AML-193 (cell line): Measurements from ENCODE around the gene DGCR2.
A peak's percentile ranks its signal among the peaks of the same experiment; 100 is the strongest.
"Not testable (repeated sequence)": the region's sequence is repeated elsewhere in the genome, so short reads cannot be mapped to it uniquely, and the experiment has no call there.

Source experiments
- DNase-seq, 2 experiments: peaks; one replicate each; lab custom pipeline; 2025; lab: John Stamatoyannopoulos, UW

The DGCR2 gene, protein sequence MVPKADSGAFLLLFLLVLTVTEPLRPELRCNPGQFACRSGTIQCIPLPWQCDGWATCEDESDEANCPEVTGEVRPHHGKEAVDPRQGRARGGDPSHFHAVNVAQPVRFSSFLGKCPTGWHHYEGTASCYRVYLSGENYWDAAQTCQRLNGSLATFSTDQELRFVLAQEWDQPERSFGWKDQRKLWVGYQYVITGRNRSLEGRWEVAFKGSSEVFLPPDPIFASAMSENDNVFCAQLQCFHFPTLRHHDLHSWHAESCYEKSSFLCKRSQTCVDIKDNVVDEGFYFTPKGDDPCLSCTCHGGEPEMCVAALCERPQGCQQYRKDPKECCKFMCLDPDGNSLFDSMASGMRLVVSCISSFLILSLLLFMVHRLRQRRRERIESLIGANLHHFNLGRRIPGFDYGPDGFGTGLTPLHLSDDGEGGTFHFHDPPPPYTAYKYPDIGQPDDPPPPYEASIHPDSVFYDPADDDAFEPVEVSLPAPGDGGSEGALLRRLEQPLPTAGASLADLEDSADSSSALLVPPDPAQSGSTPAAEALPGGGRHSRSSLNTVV

GRCh38 chr22:19122143-19122751 is at the start of gene DGCR2:
DGCR2 (minus strand) TSS chr22:19122412; CDS start chr22:19122206, 206 bp downstream.
- peak; percentile 88 to 91 for DNase-seq

DNA sequence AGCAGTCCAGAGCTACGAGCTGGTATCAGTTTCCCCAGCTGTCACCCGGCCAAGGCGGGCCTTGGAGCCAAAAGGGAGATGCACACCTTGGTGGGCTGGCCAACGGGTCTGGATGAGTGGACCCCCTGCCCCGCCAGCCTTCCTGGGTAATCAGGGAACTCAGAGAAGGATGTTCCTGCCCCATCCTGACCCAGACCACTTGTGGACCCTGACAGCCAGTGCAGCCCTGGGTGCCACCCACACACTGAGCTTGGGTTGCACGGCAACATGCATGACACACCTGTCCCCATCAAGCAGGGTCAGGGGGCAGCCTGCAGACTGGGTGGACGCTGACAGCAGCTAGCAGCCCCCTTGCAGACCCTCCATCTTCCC is 47.7 kb upstream of the DGCR2 start:
- DNase-seq, result no peak

- DNase-seq, result no peak
These were observed 47.1 kb upstream of the DGCR2 start for GRCh38 chr22:19169002-19169946.

DNA sequence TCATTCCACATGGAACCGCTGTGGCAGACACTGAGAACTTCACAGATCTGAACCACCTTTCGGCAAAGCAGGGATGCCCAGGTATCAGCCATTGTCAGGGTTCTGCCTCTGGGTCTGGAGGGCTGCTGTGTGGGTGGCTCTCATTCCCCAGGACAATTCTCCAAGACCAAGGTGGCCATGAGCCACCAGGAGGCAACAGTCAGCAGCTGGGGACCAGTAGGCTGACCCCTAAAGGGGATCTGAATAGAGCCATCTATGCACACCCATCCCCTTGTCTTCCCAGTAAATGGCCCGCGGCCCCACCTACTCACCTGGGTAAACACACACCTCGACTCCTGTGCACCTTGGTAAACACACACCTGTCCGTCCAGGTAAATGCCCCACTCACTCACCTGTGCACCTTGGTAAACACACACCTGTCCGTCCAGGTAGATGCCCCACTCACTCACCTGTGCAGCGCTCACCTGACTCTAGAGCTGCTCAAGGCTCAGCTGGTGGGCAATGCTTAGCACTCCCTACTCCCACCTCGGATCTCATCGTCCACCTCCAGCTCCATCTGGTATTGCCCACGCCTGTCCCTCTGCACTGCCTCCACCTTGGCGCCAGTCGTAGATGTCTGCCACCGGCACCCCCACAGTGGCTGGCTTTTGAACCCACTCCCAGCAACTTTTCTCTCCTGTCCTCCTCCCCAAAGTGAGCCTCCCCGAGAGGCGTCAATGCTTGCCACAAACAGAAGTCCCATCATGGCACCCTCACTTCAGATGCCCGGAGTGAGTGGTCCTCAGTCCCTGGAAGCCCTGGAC is 46.1 kb upstream of the DGCR2 start:
- no peak for DNase-seq

- no peak for DNase-seq
These were observed 45.1 kb upstream of the DGCR2 start for GRCh38 chr22:19167106-19167869.

DNA sequence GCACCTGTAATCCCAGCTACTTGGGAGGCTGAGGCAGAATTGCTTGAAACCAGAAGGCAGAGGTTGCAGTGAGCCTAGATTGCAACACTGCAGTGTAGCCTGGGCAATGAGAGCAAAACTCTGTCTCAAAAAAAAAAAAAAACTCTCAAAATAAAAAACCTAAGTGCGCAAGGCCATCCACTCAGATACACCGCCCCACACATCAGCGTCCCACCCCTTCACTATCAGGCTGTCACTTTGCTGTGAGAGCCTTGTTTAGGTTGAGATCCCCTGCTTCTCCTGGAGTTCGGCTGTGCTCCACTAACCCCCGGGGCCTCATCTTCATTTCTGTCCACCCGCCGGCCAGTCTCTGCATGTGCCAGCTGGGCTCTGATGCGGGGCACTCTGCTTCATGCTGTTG is 44.2 kb upstream of the DGCR2 start:
- DNase-seq, result no peak

GRCh38 chr22:19164425-19164824 is 42.2 kb upstream of the DGCR2 start:
- DNase-seq, result no peak

DNA sequence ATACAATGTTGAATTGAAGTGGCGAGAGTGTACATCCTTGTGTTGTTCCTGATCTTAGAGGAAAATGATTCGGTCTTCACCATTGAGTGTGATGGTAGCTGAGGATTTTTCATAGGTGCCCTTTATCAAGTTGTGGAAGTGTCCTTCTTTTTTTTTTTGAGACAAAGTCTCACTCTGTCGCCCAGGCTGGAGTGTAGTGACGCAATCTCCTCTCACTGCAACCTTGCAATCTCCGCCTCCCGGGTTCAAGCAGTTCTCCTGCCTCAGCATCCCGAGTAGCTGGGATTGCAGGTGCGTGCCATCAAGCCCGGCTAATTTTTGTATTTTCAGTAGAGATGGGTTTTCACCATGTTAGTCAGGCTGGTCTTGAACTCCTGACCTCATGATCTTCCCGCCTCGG is 36.4 kb upstream of the DGCR2 start:
- not testable (repeated sequence) for DNase-seq

GRCh38 chr22:19156109-19156508 is 33.9 kb upstream of the DGCR2 start:
- not testable (repeated sequence) for DNase-seq

GRCh38 chr22:19152942-19153883 is 31.0 kb upstream of the DGCR2 start:
- DNase-seq, result no peak

- DNase-seq, result no peak
These were observed 29.3 kb upstream of the DGCR2 start for GRCh38 chr22:19151329-19152191.

DNA sequence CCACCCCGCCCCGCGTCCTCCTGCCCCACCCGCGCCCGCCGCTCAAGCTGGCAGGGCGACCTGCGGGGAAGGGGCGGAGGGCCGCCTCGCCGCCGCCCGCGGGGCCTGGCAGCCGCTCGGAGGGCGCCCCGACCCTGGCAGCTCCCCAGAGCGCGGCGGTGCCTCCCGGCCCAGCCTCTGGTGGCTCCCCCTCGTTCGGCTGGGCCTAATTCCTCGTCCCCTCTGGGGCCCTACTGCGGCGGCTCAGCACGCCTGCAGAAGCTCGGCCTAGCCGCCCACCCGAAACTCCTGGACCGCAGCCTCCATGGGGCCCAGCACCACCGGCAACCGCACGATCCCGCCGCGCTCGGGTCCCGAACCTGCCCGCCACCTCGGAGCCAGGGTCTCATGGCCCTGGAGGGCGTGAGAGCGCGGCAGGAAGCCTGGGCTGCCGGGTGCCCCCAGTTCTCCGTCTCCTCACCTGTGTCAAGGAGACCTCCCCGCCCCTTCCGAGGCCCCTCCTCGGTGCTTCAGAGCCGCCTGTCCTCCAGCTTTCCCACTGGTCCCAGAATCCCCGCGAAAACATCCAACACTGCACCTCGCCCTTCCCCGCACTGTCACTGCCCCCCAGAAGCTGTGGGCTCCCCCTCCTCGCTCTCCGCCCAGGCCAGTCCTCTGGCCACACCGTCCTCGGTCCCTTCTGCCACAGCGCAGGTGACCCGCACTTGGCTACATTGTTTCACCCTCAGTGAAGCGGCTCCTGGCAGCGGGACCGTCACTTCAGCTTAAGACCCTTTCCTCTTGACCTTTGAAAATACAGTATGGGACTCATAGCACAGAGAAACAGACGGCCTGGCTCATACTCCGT is 28.5 kb upstream of the DGCR2 start:
- DNase-seq, result no peak

DNA sequence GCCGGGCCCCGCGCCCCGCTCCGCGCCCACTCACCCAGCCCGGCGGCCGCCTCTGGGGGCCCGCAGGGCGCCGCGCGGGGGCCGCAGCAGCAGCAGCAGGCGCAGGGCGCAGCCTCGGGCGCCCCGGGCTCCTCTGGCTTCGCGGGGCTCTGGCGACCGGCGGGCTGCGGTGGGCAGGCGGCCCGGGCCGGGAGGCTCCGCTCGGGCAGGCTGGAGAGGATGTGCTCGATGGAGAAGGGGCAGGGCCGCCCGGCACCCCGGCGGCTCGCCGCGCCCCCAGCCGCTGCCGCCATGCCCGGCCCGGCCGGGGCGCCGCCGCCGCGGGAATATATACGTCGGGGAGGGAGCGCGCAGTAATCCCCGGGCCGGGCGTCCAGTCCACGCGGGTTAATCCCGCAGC is 27.8 kb upstream of the DGCR2 start, which contains the start of gene GSC2:
Gene GSC2, minus strand, starts transcription at position 302 of the 400 bp plus-strand sequence. Its CDS starts 9 bp downstream, at position 293.
- no peak for DNase-seq

- no peak for DNase-seq
These were observed 27.1 kb upstream of the DGCR2 start for GRCh38 chr22:19149047-19149883.

DNA sequence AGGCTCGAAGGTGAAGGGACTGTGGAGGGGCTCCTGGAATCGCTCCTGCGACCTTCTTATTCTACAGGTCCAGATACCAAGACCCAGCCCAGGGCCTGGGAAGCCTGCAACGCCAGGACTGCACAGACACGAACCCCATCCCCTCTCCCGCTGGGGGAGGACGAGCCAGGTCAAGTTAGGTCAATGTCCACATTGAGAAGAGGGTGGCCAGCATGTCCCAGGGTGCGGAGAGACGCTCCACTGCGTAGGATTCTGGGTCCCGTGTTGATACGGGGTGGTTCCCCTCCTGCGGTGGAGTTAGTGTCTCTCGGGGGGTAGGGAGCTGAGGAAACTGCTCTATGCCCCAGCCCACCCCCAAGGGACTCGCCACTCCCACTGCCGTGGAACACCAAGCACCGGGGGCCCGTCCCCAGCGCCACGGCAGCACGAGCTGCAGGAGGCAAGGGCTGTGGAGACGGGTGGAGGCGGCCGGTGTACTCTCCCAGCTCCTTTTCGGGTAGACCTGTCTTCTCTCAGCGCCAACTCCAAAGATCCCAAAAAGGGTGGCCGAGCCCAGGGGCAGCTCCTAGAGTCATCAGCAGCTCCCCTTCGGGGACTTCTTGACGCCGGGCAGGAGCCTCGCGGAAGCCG is 26.3 kb upstream of the DGCR2 start:
- DNase-seq, result no peak

DNA sequence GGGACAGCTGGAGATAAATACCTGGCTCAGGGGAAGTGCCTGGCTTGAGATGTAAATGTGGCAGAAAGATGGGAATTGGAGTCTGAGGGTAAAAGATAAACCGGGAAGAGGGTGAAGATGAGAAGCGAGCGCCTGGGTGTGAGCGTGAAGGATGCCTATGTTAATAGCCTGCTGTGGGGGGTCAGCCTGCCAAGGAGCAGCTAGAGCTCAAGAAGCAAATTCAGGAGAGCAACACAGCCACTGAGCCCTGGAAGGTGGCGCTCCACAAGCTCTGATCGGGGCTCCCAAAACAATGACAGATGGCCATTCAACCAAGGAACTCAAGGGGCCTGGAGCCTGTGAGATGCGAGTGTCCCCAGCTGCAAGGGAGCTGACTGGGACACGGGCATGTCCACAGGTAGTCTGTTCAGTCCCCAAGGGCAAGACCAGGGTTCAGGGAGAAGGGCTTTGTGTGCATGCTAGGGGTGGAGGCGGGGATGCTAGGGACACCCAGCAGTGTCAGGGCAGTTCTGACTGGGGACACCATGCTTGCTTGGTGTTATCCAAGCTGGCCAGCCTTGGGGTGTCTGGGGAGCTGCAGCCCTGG is 25.1 kb upstream of the DGCR2 start:
- no peak for DNase-seq
